Tibial artery (tissue), 4 donors: ENCODE data around the gene CHRNB1.
"Not testable (repeated sequence)": the region's sequence is repeated elsewhere in the genome, so short reads cannot be mapped to it uniquely, and the experiment has no call there.

Experiments used
- DNase-seq, 2 donors: peaks; one replicate each; pipeline ENCODE4 v3.0.0-alpha.2; 2019
- H3K27ac ChIP-seq, 2 donors: fragments of 200-600 bp; sonication (generic) in 1 of 2; 1 replicate in 1 of 2; 2 replicates in 1 of 2; pipeline ENCODE4 v1.5.1; 2018 to 2019; ENCODE audit warnings: mild to moderate bottlenecking in 1 of 2
- H3K27me3 ChIP-seq, 2 donors: fragments of 200-600 bp; sonication (generic) in 1 of 2; one replicate each; pipeline versions ENCODE4 v1.5.1 to v1.6.0; 2016 to 2019
- H3K36me3 ChIP-seq, 3 donors: fragments of 200-600 bp; sonication (generic) in 2 of 3; one replicate each; pipeline ENCODE4 v1.5.1; 2016 to 2019; ENCODE audit warnings: mild to moderate bottlenecking in 2 of 3
- H3K4me1 ChIP-seq, 4 donors: fragments of 200-600 bp; sonication (generic) in 2 of 4; 1 replicate in 3 of 4; 2 replicates in 1 of 4; pipeline ENCODE4 v1.5.1; 2016 to 2019
- H3K4me3 ChIP-seq, 2 donors: fragments of 200-600 bp; sonication (generic) in 1 of 2; 1 replicate in 1 of 2; 2 replicates in 1 of 2; pipeline ENCODE4 v1.5.1; 2018 to 2019; ENCODE audit warnings: mild to moderate bottlenecking in 2 of 2
- H3K9me3 ChIP-seq, 3 donors: fragments of 200-600 bp; sonication (generic) in 1 of 3; one replicate each; pipeline ENCODE4 v1.5.1; 2016 to 2019
- intact Hi-C: fragments of 100-400 bp; cut with DNase I; formaldehyde crosslinking; loops from one replicate; pipeline ENCODE4 v1.15.0; 2023; ENCODE audit warnings: low total_unique reads
- TF ChIP-seq, protein P1 (sequence below), 2 experiments: fragments of 200-600 bp in 1 of 2; fragments of 450-650 bp in 1 of 2; IDR thresholded peaks; one replicate each; pipeline ENCODE4 v1.5.1; 2017 to 2019; ENCODE audit warnings: antibody characterized with exemption in 2 of 2, mild to moderate bottlenecking in 1 of 2, moderate library complexity in 1 of 2

The CHRNB1 gene

DNA sequence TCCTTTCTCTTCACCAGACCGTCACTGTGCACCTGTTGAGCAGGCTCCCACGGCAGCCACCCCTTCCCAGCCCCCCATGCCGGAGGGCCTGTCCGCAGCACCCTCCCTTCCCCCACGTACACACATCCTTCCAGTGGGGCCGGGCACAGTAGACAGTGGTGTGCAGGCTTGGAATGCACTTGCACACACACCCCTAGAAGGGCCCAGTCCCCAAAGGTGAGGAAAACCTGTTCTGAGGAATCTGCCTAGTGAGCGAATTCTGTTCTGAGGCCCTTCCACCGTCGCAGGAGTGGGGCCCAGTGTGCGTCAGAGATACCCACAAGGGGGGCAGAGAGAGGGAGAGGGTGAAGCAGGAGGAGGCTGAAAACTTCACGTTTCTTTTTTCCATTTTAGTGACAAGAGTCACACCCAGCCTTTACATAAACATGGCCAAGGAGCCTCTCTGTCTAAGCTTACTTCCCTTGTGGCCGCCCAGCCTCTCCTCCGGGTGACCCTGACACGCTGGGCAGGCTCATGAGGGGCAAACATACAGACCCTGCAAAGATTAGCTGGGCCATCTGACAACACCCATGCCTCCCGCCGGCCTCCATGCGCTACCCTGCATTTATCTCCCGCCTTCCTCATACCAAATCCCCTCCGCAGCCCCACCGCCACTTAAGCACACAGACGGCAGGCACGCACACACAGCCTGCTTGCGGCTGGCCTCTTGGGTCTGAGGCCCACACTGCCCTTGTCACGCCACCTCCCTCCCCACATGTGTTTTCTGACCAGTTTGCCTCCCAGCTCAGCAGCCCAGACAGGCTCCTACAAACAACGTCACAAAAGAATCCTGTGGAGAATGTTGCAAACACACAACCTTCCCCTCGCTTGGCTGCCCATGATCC, 32.8 kb downstream of the CHRNB1 start:
- Histone ChIP-seq H3K27me3 (no peaks in the 10 kb centered on the region), H3K36me3 (no peaks in the 10 kb centered on the region), H3K9me3 (no peaks in the 10 kb centered on the region), H3K4me3 (peak overlapping the region; percentile 95 to 100), H3K4me1 (peaks cover 0 to 68% (median 49%) of the 10 kb centered on the region in 4 donors), H3K27ac (peak overlapping the region; percentile 100)
- DNase-seq, result peak; percentile 64 to 85
- intact Hi-C loops, result loop anchor here (5.0 kb wide), 1 partner anchor 40 kb away; the partner anchor contains the start of genes FGF11 and TMEM102
- TF ChIP-seq, protein P1, sequence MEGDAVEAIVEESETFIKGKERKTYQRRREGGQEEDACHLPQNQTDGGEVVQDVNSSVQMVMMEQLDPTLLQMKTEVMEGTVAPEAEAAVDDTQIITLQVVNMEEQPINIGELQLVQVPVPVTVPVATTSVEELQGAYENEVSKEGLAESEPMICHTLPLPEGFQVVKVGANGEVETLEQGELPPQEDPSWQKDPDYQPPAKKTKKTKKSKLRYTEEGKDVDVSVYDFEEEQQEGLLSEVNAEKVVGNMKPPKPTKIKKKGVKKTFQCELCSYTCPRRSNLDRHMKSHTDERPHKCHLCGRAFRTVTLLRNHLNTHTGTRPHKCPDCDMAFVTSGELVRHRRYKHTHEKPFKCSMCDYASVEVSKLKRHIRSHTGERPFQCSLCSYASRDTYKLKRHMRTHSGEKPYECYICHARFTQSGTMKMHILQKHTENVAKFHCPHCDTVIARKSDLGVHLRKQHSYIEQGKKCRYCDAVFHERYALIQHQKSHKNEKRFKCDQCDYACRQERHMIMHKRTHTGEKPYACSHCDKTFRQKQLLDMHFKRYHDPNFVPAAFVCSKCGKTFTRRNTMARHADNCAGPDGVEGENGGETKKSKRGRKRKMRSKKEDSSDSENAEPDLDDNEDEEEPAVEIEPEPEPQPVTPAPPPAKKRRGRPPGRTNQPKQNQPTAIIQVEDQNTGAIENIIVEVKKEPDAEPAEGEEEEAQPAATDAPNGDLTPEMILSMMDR (IDR thresholded peaks at IDR 0.05), result no peak

DNA sequence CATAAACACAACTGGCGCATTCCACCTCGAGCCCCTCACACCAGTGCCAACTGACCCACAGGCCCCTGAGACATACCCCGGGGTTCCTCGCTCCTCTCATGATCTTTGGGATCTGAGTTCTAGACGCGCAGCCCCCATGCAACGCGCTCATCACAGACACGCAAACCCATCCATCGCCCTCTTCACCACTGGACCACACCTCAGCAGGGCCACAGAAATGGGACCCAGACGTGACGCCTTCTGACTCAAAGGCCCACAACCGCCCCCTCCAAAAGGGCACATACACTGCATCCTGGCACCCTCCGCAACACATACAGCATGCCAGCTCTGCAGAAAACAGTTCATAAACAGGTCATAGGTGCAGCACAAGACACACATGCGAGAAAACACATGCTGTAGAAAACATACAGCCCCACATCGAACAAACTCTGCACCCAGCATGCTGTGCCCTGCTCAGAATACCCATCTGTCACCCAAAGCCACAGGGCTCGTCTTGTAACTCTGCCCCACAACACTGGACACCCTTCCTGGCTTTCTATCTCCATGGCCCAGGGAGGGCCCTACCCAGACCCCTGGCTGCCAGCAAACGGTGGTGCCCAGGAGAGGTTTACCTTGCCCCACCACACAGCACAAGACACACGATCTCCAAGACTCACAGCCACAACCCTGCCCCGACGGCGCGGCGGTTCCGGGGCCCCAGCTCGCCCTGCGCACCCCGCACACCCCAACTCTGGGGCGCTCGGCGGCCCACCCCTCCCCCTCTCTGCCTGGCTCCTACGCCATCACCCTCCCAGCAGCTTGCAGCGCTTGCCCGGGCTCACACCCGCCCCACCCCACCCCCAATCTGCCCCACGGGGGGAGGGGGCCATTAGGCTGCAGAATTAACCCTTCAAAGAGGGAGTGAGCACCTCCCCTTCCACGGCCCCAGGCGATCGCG, 33.7 kb downstream of the CHRNB1 start:
- Histone ChIP-seq H3K9me3 (no peaks in the 10 kb centered on the region), H3K4me1 (peaks cover 0 to 71% (median 49%) of the 10 kb centered on the region in 4 donors), H3K36me3 (no peaks in the 10 kb centered on the region), H3K27me3 (no peaks in the 10 kb centered on the region), H3K4me3 (peak overlapping the region; percentile 95 to 100), H3K27ac (peak overlapping the region; percentile 100)
- intact Hi-C loops, result loop anchor here (5.0 kb wide), 1 partner anchor 41 kb away; the partner anchor contains the start of genes FGF11 and TMEM102
- DNase-seq, result peak; percentile 59 to 79
- TF ChIP-seq, protein P1 (IDR thresholded peaks at IDR 0.05), result no peak

DNA sequence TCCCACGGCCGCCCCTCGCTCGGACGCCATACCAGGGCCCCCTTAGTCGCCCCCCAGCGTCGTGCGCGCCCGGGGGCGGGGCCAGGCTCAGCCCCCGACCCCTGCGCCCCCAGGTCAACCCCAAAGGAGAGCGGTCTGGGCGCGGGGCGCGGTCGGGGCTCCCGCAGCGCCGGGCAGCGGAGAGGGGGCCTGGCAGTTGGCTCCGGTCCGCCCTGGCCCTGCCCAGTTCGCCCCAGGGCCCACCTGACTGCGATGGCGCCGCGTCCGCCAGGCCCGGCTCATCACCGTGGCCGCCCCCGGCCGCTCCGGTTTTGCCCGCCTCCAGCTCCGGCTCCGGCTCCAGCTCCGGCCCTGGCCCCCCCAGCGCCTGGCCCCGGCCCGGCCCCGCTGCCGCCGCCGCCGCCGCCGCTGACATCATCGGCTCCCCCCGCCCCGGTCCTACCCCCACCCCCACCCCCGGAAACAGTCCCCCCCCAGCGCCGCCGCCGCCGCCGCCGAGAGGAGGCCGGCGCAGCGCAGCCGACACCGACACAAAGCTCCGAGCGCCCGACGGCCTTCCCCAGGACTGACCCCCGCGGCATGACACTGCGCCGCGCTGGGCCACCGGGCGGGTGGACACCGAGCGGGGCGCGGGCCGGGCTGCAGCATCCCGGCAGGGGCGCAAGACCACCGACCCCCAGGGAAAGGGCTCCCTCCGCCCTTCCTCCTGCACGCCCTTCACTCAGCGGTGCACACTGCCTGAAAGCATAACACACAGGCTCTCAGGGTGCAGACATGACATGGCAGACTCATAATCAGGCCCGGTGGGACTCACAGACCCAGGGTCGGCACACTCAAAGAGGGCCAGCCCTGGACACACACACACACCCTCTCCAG, 34.6 kb downstream of the CHRNB1 start, which contains the start of gene ZBTB4:
Gene ZBTB4, minus strand, starts transcription at position 419 of the 876 bp plus-strand sequence. CDS start 12,830 bp downstream, outside the sequence.
- Histone ChIP-seq H3K36me3 (no peaks in the 10 kb centered on the region), H3K27ac (peak within 1 kb of the TSS; percentile 100), H3K4me3 (peak within 1 kb of the TSS; percentile 95 to 100), H3K27me3 (no peaks in the 10 kb centered on the region), H3K9me3 (no peaks in the 10 kb centered on the region), H3K4me1 (peaks cover 0 to 62% (median 45%) of the 10 kb centered on the region in 4 donors)
- intact Hi-C loops, result loop anchor here (5.0 kb wide), 1 partner anchor 42 kb away; the partner anchor contains the start of genes FGF11 and TMEM102
- DNase-seq, result peak; percentile 57 to 84
- TF ChIP-seq, protein P1 (IDR thresholded peaks at IDR 0.05), result no peak

DNA sequence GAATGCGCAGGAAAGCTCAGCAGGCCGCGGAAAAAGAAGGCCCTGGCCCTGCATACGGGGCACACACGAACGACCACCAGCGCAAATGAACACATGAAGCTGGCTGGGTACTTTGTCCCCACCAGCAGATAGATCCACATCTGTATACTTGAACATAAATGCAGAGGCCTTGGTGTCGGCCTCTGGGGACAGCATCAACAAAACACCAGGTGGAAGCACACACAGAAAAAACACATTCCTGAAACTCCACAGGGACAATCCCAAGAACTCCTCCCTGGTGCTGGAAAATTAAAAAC, 35.2 kb downstream of the CHRNB1 start:
- TF ChIP-seq, protein P1 (IDR thresholded peaks at IDR 0.05), result no peak
- Histone ChIP-seq H3K27me3 (no peaks in the 10 kb centered on the region), H3K9me3 (no peaks in the 10 kb centered on the region), H3K36me3 (no peaks in the 10 kb centered on the region), H3K27ac (peak overlapping the region; percentile 100), H3K4me1 (peaks cover 0 to 57% (median 42%) of the 10 kb centered on the region in 4 donors), H3K4me3 (peak overlapping the region; percentile 95 to 100)
- no peak for DNase-seq
- intact Hi-C loops, result no loop called here

DNA sequence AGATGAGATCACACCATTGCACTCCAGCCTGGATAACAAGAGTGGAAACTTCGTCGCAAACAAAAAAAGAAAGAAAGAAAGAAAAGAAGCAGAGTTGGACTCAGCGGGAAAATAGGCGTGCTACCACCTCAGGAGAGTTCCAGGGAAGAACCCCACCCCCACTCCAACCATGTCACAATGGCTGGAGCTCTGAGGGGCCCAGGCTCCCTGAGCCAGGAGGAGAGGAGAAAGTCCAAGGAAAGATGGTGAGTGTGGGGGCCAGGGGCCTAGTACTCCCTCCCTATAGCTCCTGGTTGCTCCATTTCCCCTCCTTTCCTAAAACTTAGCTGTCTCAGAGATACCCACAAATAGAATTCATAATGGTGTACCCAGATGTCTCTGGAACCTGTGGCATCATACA, 36.4 kb downstream of the CHRNB1 start, which contains the start of gene SLC35G6:
Gene SLC35G6, plus strand, starts transcription at position 172 of the 400 bp plus-strand sequence. Its CDS starts 71 bp downstream, at position 243.
- Histone ChIP-seq H3K4me3 (peak within 1 kb of the TSS in 1 of 2 donors; percentile 95), H3K4me1 (peaks cover 0 to 57% (median 45%) of the 10 kb centered on the region in 4 donors)
- intact Hi-C loops, result not testable (repeated sequence)

DNA sequence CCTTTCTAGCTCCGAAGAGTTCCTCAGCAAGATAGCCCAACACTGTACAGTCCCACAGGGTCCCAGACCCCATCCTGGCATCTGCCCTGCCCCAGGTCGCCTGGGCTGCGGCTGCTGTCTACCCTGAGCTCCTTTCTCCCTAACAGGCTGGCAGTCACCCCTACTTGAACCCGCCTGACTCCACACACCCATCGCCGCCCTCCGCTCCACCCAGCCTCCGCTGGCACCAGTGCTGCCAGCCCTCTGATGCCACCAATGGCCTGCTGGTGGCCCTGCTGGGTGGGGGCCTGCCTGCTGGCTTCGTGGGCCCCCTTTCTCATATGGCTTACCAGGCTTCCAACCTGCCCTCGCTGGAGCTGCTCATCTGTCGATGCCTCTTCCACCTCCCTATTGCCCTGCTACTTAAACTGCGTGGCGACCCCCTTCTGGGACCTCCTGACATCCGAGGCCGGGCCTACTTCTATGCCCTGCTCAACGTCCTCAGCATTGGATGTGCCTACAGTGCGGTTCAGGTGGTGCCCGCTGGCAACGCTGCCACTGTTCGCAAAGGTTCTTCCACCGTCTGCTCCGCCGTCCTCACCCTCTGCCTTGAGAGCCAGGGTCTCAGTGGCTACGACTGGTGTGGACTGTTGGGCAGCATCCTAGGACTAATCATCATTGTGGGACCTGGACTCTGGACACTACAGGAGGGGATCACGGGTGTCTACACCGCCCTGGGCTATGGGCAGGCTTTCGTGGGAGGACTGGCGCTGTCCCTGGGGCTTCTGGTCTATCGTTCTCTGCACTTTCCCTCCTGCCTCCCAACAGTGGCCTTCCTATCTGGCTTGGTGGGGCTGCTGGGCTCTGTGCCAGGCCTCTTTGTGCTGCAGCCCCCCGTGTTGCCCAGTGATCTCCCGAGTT, 37.2 kb downstream of the CHRNB1 start:
- H3K4me1 ChIP-seq, result peaks cover 0 to 57% (median 43%) of the 10 kb centered on the region in 4 donors
- intact Hi-C loops, H3K4me3 ChIP-seq, H3K9me3 ChIP-seq, DNase-seq, H3K27me3 ChIP-seq, H3K36me3 ChIP-seq: not testable (repeated sequence)
- H3K27ac ChIP-seq, result peak overlapping the region; percentile 99 to 100

More for the DNA sequence above, 36.4 kb downstream of the CHRNB1 start, which contains the start of gene SLC35G6:
- not testable (repeated sequence) for DNase-seq, H3K27me3 ChIP-seq, H3K36me3 ChIP-seq, H3K9me3 ChIP-seq
- H3K27ac ChIP-seq, result peak within 1 kb of the TSS; percentile 100

DNA sequence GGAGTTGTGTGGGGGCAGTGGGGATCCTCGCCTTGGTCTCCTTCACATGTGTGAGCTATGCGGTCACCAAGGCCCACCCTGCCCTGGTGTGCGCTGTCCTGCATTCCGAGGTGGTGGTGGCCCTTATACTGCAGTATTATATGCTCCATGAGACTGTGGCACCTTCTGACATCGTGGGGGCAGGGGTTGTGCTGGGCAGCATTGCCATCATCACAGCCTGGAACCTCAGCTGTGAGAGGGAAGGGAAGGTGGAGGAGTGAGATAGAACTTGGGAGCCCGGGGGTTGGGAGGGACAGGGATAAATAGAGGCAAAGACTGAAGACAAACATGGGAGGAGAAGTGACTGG, 37.9 kb downstream of the CHRNB1 start:
- H3K36me3 ChIP-seq, H3K27me3 ChIP-seq, H3K9me3 ChIP-seq, DNase-seq, intact Hi-C loops: not testable (repeated sequence)
- H3K4me1 ChIP-seq, result peaks cover 0 to 57% (median 43%) of the 10 kb centered on the region in 4 donors
- peak overlapping the region; percentile 99 to 100 for H3K27ac ChIP-seq
- peak overlapping the region; percentile 63 to 69 for H3K4me3 ChIP-seq
